ENCODE measurements around the gene RASGEF1B.
A peak's percentile ranks its signal among the peaks of the same experiment; 100 is the strongest.
"Not testable (repeated sequence)": the region's sequence is repeated elsewhere in the genome, so short reads cannot be mapped to it uniquely, and the experiment has no call there.

The RASGEF1B gene

GRCh38 chr4:81422595-81422994, 49.1 kb downstream of the RASGEF1B start:
- Histone ChIP-seq H3K4me1 (ENCODE audit: control insufficient read depth in 2 of 2, insufficient read depth in 2 of 2, low read length in 2 of 2) (peaks cover 0 to 10% of the 10 kb centered on the region in 2 donors), H3K27ac (ENCODE audit: low read depth in 2 of 2, low read length in 2 of 2) (peak overlapping the region in 1 of 2 donors; percentile 5)

DNA sequence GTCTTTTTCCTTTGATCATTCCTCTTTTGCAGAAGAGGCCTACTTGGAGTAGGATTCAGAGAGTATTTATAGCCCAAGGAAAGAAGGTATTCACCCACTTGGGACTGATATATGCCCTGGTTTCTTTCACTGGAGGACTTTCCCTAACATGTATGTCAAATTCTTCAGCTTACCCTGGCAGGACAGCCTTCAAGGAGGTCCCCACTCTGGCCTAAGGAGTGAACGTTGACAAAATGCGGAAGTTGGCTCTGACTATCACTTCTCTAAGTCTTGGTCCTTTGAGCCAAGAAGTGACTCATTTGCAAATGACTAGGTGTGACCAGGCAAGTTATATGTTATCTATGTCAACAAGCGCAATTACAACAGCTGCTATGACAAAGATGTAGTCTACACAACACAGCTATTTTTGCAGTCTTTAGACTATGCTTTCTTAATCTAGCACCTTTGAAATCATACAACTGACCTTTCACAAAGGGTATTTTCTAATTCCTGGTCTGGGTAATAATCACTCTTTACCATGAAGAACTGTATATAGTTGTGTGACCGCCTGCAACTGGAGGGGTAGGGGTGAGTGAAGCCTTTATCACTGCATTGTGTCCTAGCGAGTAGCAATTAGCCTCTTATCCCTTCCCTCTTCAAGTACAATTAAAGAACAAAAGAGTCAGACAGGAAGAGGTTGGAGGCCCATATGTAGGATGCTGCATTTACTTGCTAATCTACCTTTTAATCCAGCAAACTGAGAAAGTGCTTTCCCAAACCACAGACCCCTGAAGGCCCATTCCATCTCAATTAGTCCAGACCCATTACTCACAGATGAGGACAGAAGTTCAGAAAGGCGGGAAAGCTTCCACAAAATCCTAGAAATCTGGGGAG, 50.1 kb downstream of the RASGEF1B start:
- peak overlapping the region; percentile 69 to 79 for H3K27ac ChIP-seq (ENCODE audit: low read depth in 2 of 2, low read length in 2 of 2)
- H3K9me3 ChIP-seq (ENCODE audit: control insufficient read depth in 2 of 2, low read length in 2 of 2): no peaks in the 10 kb centered on the region
- H3K9ac ChIP-seq (ENCODE audit: low read depth in 1 of 2, low read length in 2 of 2): peak overlapping the region in 1 of 2 donors; percentile 7

More at GRCh38 chr4:81422595-81422994, 49.1 kb downstream of the RASGEF1B start:
- peaks cover 9% of the 10 kb centered on the region in 2 donors for H3K36me3 ChIP-seq (ENCODE audit: control insufficient read depth in 2 of 2, insufficient read depth in 2 of 2, low read length in 2 of 2)
- no peak overlapping the region for H3K4me3 ChIP-seq (ENCODE audit: low read length in 2 of 2)
- no peak overlapping the region for H3K9ac ChIP-seq (ENCODE audit: low read depth in 1 of 2, low read length in 2 of 2)
- H3K27me3 ChIP-seq (ENCODE audit: control insufficient read depth in 2 of 2, insufficient read depth in 2 of 2, low read length in 2 of 2): no peaks in the 10 kb centered on the region
- H3K9me3 ChIP-seq (ENCODE audit: control insufficient read depth in 2 of 2, low read length in 2 of 2): no peaks in the 10 kb centered on the region

GRCh38 chr4:81418572-81418971, 53.1 kb downstream of the RASGEF1B start:
- Histone ChIP-seq H3K27ac (ENCODE audit: low read depth in 2 of 2, low read length in 2 of 2) (no peak overlapping the region), H3K27me3 (ENCODE audit: control insufficient read depth in 2 of 2, insufficient read depth in 2 of 2, low read length in 2 of 2) (no peaks in the 10 kb centered on the region), H3K4me1 (ENCODE audit: control insufficient read depth in 2 of 2, insufficient read depth in 2 of 2, low read length in 2 of 2) (peaks cover 0 to 10% of the 10 kb centered on the region in 2 donors), H3K36me3 (ENCODE audit: control insufficient read depth in 2 of 2, insufficient read depth in 2 of 2, low read length in 2 of 2) (no peaks in the 10 kb centered on the region), H3K9me3 (ENCODE audit: control insufficient read depth in 2 of 2, low read length in 2 of 2) (no peaks in the 10 kb centered on the region), H3K9ac (ENCODE audit: low read depth in 1 of 2, low read length in 2 of 2) (no peak overlapping the region), H3K4me3 (ENCODE audit: low read length in 2 of 2) (no peak overlapping the region)

More for the DNA sequence above, 50.1 kb downstream of the RASGEF1B start:
- peaks cover 3 to 9% of the 10 kb centered on the region in 2 donors for H3K36me3 ChIP-seq (ENCODE audit: control insufficient read depth in 2 of 2, insufficient read depth in 2 of 2, low read length in 2 of 2)
- H3K4me3 ChIP-seq (ENCODE audit: low read length in 2 of 2): no peak overlapping the region
- H3K4me1 ChIP-seq (ENCODE audit: control insufficient read depth in 2 of 2, insufficient read depth in 2 of 2, low read length in 2 of 2): peaks cover 0 to 10% of the 10 kb centered on the region in 2 donors
- no peaks in the 10 kb centered on the region for H3K27me3 ChIP-seq (ENCODE audit: control insufficient read depth in 2 of 2, insufficient read depth in 2 of 2, low read length in 2 of 2)

- H3K27me3 ChIP-seq (ENCODE audit: control insufficient read depth in 2 of 2, insufficient read depth in 2 of 2, low read length in 2 of 2): no peaks in the 10 kb centered on the region
- H3K9me3 ChIP-seq (ENCODE audit: control insufficient read depth in 2 of 2, low read length in 2 of 2): no peaks in the 10 kb centered on the region
- no peak overlapping the region for H3K4me3 ChIP-seq (ENCODE audit: low read length in 2 of 2)
- H3K27ac ChIP-seq (ENCODE audit: low read depth in 2 of 2, low read length in 2 of 2): no peak overlapping the region
- no peaks in the 10 kb centered on the region for H3K4me1 ChIP-seq (ENCODE audit: control insufficient read depth in 2 of 2, insufficient read depth in 2 of 2, low read length in 2 of 2)
- H3K36me3 ChIP-seq (ENCODE audit: control insufficient read depth in 2 of 2, insufficient read depth in 2 of 2, low read length in 2 of 2): no peaks in the 10 kb centered on the region
- no peak overlapping the region for H3K9ac ChIP-seq (ENCODE audit: low read depth in 1 of 2, low read length in 2 of 2)
Observed at GRCh38 chr4:81412946-81413495, 58.7 kb downstream of the RASGEF1B start.

- Histone ChIP-seq H3K36me3 (ENCODE audit: control insufficient read depth in 2 of 2, insufficient read depth in 2 of 2, low read length in 2 of 2) (no peaks in the 10 kb centered on the region), H3K9me3 (ENCODE audit: control insufficient read depth in 2 of 2, low read length in 2 of 2) (no peaks in the 10 kb centered on the region), H3K4me3 (ENCODE audit: low read length in 2 of 2) (no peak overlapping the region), H3K27ac (ENCODE audit: low read depth in 2 of 2, low read length in 2 of 2) (no peak overlapping the region), H3K27me3 (ENCODE audit: control insufficient read depth in 2 of 2, insufficient read depth in 2 of 2, low read length in 2 of 2) (no peaks in the 10 kb centered on the region), H3K4me1 (ENCODE audit: control insufficient read depth in 2 of 2, insufficient read depth in 2 of 2, low read length in 2 of 2) (no peaks in the 10 kb centered on the region), H3K9ac (ENCODE audit: low read depth in 1 of 2, low read length in 2 of 2) (no peak overlapping the region)
Observed at GRCh38 chr4:81410680-81411079, 61.0 kb downstream of the RASGEF1B start.

GRCh38 chr4:81409836-81410235, 61.9 kb downstream of the RASGEF1B start:
- Histone ChIP-seq H3K4me3 (ENCODE audit: low read length in 2 of 2) (no peak overlapping the region), H3K9me3 (ENCODE audit: control insufficient read depth in 2 of 2, low read length in 2 of 2) (no peaks in the 10 kb centered on the region), H3K36me3 (ENCODE audit: control insufficient read depth in 2 of 2, insufficient read depth in 2 of 2, low read length in 2 of 2) (no peaks in the 10 kb centered on the region), H3K27ac (ENCODE audit: low read depth in 2 of 2, low read length in 2 of 2) (no peak overlapping the region), H3K9ac (ENCODE audit: low read depth in 1 of 2, low read length in 2 of 2) (no peak overlapping the region), H3K4me1 (ENCODE audit: control insufficient read depth in 2 of 2, insufficient read depth in 2 of 2, low read length in 2 of 2) (no peaks in the 10 kb centered on the region), H3K27me3 (ENCODE audit: control insufficient read depth in 2 of 2, insufficient read depth in 2 of 2, low read length in 2 of 2) (no peaks in the 10 kb centered on the region)

- no peak overlapping the region for H3K4me3 ChIP-seq (ENCODE audit: low read length in 2 of 2)
- H3K9ac ChIP-seq (ENCODE audit: low read depth in 1 of 2, low read length in 2 of 2): no peak overlapping the region
- no peaks in the 10 kb centered on the region for H3K4me1 ChIP-seq (ENCODE audit: control insufficient read depth in 2 of 2, insufficient read depth in 2 of 2, low read length in 2 of 2)
- no peak overlapping the region for H3K27ac ChIP-seq (ENCODE audit: low read depth in 2 of 2, low read length in 2 of 2)
- no peaks in the 10 kb centered on the region for H3K9me3 ChIP-seq (ENCODE audit: control insufficient read depth in 2 of 2, low read length in 2 of 2)
- H3K27me3 ChIP-seq (ENCODE audit: control insufficient read depth in 2 of 2, insufficient read depth in 2 of 2, low read length in 2 of 2): no peaks in the 10 kb centered on the region
- no peaks in the 10 kb centered on the region for H3K36me3 ChIP-seq (ENCODE audit: control insufficient read depth in 2 of 2, insufficient read depth in 2 of 2, low read length in 2 of 2)
Observed at GRCh38 chr4:81408341-81408740, 63.4 kb downstream of the RASGEF1B start.

GRCh38 chr4:81407726-81408125, 64.0 kb downstream of the RASGEF1B start:
- no peaks in the 10 kb centered on the region for H3K27me3 ChIP-seq (ENCODE audit: control insufficient read depth in 2 of 2, insufficient read depth in 2 of 2, low read length in 2 of 2)
- H3K36me3 ChIP-seq (ENCODE audit: control insufficient read depth in 2 of 2, insufficient read depth in 2 of 2, low read length in 2 of 2): no peaks in the 10 kb centered on the region
- H3K9me3 ChIP-seq (ENCODE audit: control insufficient read depth in 2 of 2, low read length in 2 of 2): no peaks in the 10 kb centered on the region
- no peaks in the 10 kb centered on the region for H3K4me1 ChIP-seq (ENCODE audit: control insufficient read depth in 2 of 2, insufficient read depth in 2 of 2, low read length in 2 of 2)
- no peak overlapping the region for H3K9ac ChIP-seq (ENCODE audit: low read depth in 1 of 2, low read length in 2 of 2)
- H3K27ac ChIP-seq (ENCODE audit: low read depth in 2 of 2, low read length in 2 of 2): no peak overlapping the region
- no peak overlapping the region for H3K4me3 ChIP-seq (ENCODE audit: low read length in 2 of 2)

DNA sequence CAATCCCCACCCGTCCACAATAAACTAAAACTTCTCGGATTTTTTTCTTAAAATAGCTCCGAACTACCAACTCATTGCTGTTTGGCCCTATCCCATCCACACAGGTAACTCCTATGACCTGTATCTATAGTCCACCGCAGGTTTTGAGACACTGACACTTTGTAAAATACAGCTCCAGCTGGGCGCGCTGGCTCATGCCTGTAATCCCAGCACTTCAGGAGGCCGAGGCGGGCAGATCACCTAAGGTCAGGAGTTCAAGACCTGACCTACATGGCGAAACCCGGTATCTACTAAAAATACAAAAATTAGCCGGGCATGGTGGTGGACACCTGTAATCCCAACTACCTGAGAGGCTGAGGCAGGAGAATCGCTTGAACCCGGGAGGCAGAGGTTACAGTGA, 65.2 kb downstream of the RASGEF1B start:
- not testable (repeated sequence) for H3K9ac ChIP-seq (ENCODE audit: low read depth in 1 of 2, low read length in 2 of 2); H3K9me3 ChIP-seq (ENCODE audit: control insufficient read depth in 2 of 2, low read length in 2 of 2); H3K4me1 ChIP-seq (ENCODE audit: control insufficient read depth in 2 of 2, insufficient read depth in 2 of 2, low read length in 2 of 2); H3K27ac ChIP-seq (ENCODE audit: low read depth in 2 of 2, low read length in 2 of 2); H3K36me3 ChIP-seq (ENCODE audit: control insufficient read depth in 2 of 2, insufficient read depth in 2 of 2, low read length in 2 of 2); H3K4me3 ChIP-seq (ENCODE audit: low read length in 2 of 2); H3K27me3 ChIP-seq (ENCODE audit: control insufficient read depth in 2 of 2, insufficient read depth in 2 of 2, low read length in 2 of 2)

DNA sequence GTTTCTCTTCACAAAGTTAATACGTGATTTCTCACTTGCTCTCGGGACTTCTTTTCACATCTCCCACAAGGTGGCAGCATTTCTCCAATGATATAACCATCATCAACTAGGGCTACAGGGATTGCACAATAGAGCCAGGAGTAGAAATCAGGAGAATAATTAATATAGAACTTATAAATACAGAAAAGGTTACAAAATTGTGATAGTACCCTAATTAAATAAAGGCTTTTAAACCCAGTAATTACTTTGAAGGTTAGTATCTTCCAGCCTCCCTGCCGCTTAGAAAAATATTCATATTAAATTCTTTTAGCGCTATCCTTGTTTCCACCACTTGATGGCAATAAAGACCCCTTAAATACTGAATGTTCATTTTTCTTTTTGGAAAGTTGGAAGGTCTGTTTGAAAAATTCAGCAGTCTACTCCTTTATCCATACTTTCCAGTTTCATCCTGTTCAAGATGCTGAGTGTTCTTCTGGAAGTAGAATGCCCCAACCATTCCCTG, 65.8 kb downstream of the RASGEF1B start:
- Histone ChIP-seq H3K9ac (ENCODE audit: low read depth in 1 of 2, low read length in 2 of 2) (peak overlapping the region in 1 of 2 donors; percentile 12), H3K27ac (ENCODE audit: low read depth in 2 of 2, low read length in 2 of 2) (no peak overlapping the region), H3K4me3 (ENCODE audit: low read length in 2 of 2) (peak overlapping the region in 1 of 2 donors; percentile 8)

More for the DNA sequence above, 65.8 kb downstream of the RASGEF1B start:
- Histone ChIP-seq H3K36me3 (ENCODE audit: control insufficient read depth in 2 of 2, insufficient read depth in 2 of 2, low read length in 2 of 2) (no peaks in the 10 kb centered on the region), H3K9me3 (ENCODE audit: control insufficient read depth in 2 of 2, low read length in 2 of 2) (no peaks in the 10 kb centered on the region), H3K27me3 (ENCODE audit: control insufficient read depth in 2 of 2, insufficient read depth in 2 of 2, low read length in 2 of 2) (no peaks in the 10 kb centered on the region), H3K4me1 (ENCODE audit: control insufficient read depth in 2 of 2, insufficient read depth in 2 of 2, low read length in 2 of 2) (no peaks in the 10 kb centered on the region)

Data from mucosa of rectum (tissue), 2 donors.